Stimulated activated CD8-positive, alpha-beta memory T cell treated with anti-CD3 and anti-CD28 coated beads, Interleukin-4, amount 100 ng/mL, for 1 hour (primary cell): ENCODE measurements around the gene CCT3.
A peak's percentile ranks its signal among the peaks of the same experiment; 100 is the strongest.
"Not testable (repeated sequence)": the region's sequence is repeated elsewhere in the genome, so short reads cannot be mapped to it uniquely, and the experiment has no call there.

Source experiments
- DNase-seq, 2 donors: peaks; one replicate each; pipeline ENCODE4 v3.0.0-alpha.2; 2020; ENCODE audit warnings: low read depth in 2 of 2, low spot score in 1 of 2

Gene CCT3

GRCh38 chr1:156368889-156369684 lies 31.0 kb upstream of the CCT3 start, which contains the start of gene RHBG:
Gene RHBG (plus strand): TSS chr1:156369211. CDS start chr1:156369250, 39 bp downstream.
- no peak for DNase-seq

GRCh38 chr1:156368157-156368658 lies 30.1 kb upstream of the CCT3 start:
- no peak for DNase-seq

- no peak for DNase-seq
Measured at GRCh38 chr1:156367383-156368156, 29.5 kb upstream of the CCT3 start.

- no peak for DNase-seq
Measured at GRCh38 chr1:156366378-156367166, 28.5 kb upstream of the CCT3 start.

- no peak for DNase-seq
Measured at GRCh38 chr1:156365754-156366153, 27.7 kb upstream of the CCT3 start.

GRCh38 chr1:156360534-156360933 lies 22.4 kb upstream of the CCT3 start:
- DNase-seq: no peak

- DNase-seq: no peak
Measured at GRCh38 chr1:156359973-156360372, 21.9 kb upstream of the CCT3 start.

- no peak for DNase-seq
Measured at GRCh38 chr1:156359249-156359648, 21.2 kb upstream of the CCT3 start.

- no peak for DNase-seq
Measured at GRCh38 chr1:156358641-156359040, 20.5 kb upstream of the CCT3 start.

- no peak for DNase-seq
Measured at GRCh38 chr1:156357977-156358376, 19.9 kb upstream of the CCT3 start.

- DNase-seq: peak in 1 of 2 donors; percentile 26
Measured at GRCh38 chr1:156356875-156357534, 18.9 kb upstream of the CCT3 start.

- no peak for DNase-seq
Measured at GRCh38 chr1:156356262-156356874, 18.3 kb upstream of the CCT3 start.

- not testable (repeated sequence) for DNase-seq
Measured at GRCh38 chr1:156352481-156352880, 14.4 kb upstream of the CCT3 start.

GRCh38 chr1:156347331-156347730 lies 9.2 kb upstream of the CCT3 start:
- no peak for DNase-seq

GRCh38 chr1:156346636-156347035 lies 8.5 kb upstream of the CCT3 start:
- no peak for DNase-seq

- DNase-seq: not testable (repeated sequence)
Measured at GRCh38 chr1:156346035-156346434, 7.9 kb upstream of the CCT3 start.

- no peak for DNase-seq
Measured at GRCh38 chr1:156344409-156344808, 6.3 kb upstream of the CCT3 start.

- DNase-seq: no peak
Measured at GRCh38 chr1:156342166-156342955, 4.3 kb upstream of the CCT3 start.

- DNase-seq: no peak
Measured at GRCh38 chr1:156337888-156338179, 258 bp downstream of the CCT3 start.
